NCI-H128 (cell line): ENCODE measurements around the gene LPP.

Experiments
- DNase-seq: peaks from one replicate; lab custom pipeline; 2025; ENCODE audit not compliant: unreplicated experiment; lab: John Stamatoyannopoulos, UW

The LPP gene

DNA sequence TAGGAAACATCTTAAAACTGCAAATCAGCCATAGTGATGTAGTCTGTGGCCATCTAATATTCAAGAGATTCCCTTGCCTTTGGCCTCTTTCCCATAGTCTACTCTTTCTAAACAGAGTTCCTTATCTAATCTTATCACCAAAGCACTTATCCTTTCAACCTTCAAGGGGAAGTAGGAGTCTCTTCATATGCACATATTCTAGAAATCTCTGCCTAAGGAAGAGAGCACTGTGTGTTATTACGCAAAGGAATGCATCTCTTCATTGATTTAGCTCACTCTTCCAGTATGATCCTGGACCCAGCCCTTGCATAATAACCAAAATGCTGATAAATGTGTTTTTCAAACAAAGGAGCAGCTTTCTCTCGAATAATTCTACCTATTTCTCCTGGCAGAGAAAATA lies 764.1 kb downstream of the LPP start:
- no peak for DNase-seq

DNA sequence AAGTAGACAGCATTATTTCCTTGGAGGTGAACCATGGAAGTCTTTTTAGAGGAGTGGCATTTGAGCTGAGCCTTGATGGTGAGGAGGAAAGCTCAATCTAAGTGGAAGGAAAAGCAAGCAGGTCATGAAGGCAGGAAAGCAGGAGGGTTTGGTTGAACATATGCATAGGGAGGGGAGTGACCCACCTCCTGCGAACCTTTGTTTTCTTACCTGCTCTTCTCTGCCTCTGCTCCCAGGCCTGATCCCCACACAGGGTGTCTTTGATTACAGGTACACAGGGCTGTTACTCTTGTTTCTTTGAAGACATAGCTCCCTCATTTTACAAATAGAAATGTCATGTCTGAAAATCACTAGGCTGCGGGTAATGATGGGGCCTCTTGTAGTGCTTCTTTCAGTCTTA lies 769.7 kb downstream of the LPP start:
- DNase-seq, result no peak

DNA sequence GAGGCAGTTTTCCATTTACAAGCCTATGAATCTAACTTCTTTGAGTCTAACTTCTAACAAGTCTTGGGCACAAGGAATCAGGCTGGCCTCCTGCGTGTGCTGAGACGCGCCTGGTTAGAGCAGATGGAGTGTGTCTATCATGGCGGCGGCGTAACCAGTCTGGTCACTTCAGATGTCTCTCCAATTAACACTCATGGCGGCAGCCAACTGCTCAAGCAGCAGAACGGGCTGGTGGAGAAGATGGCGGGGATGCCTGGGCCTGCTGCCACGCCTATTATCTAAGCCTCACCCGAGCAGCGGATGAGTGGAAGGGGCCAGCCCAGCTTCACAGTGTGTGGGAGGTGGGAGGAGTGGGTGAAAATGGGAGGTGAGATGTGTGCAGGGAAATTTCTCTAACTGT lies 771.4 kb downstream of the LPP start:
- DNase-seq, result no peak

DNA sequence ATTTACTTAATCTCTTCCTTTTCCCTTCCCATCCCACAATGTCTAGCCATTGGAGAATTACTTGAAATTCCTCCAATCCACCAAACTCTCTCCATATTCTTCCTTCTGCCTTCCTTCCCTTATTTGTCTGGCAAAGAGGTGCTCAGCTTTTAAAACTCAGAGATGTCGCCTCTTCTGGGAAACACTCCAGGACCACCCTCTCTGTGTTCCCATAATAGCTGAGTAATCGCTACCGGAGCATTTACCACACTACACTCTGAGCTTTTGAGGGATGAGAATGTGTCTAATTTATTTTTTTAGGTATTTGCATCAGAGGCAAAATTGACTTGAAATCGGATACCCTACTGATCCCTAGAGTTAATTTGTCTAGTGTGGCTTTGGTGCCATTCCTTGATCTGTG lies 772.2 kb downstream of the LPP start:
- no peak for DNase-seq

DNA sequence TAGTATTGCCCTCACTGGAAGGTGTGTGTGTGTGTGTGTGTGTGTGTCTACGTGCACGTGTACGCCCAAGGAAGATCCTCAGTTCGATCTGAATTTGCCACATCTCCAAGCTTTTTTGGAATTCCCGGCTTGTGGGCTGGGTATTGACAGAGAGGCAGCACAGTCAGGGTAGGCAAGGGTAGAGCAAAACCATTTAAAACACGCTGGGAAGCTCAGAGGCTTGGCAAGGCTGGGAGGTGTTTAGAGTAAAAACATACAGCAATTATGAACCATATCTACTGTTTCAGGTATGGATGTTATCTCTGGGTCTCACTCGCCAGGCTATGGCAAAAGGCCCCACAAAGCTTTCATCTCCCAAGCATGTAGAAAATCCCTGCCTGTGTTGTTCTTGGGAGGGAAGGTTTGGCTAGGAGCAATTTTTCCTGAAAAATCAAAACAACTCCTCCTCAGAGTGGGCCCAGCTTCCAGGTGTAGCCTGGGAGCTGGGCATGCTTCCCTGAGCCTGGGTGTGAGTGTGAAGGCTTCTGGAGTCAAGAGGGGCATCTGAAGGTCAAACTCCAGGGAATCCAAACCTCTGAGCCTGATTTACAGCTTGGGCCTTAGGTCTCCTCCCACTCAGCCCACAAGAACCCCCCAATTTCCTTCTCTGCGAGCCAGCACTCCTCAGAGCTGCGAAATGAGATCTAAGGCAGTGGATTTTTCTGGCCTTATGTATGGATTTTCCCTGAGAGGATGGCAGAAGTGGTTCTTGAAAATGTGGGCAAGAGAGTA lies 773.0 kb downstream of the LPP start:
- no peak for DNase-seq

DNA sequence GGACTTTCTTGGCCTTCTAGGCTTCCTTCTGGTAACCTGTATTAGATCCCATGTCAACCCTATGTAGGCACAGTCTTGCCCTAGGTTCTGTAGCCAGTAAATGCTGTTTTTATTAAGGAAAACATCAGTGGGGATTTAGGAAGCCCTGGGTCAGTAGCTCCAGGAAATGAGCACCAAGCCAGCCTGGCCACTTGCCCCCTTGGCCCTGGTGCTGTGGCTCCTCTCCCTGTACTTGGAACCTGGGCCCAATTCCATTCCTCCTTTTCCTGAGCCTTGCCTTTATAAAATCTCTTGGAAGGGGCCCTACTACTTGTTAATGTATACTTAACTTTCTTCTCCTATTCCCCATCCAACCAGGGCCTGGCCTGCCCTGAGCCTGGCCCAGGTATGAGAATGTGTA lies 774.0 kb downstream of the LPP start:
- DNase-seq, result no peak

DNA sequence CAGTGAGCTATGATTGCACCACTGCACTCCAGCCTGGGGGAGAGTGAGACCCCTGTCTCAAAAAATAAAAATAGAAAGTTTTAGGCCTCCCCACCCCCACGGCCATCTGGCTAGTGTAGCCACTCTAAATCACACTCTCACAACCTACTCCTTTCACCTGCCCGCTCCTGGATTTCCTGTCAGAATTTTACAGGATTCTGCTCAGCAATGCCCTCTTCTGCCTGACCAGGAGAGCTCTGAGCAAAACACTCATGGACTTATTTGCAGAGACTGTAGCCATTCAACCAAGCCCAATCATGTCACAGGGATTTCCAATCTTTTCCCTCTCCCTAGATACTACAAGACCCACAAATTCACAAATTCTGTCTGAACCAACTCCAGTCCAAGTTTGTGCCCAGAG lies 775.2 kb downstream of the LPP start:
- DNase-seq, result no peak

DNA sequence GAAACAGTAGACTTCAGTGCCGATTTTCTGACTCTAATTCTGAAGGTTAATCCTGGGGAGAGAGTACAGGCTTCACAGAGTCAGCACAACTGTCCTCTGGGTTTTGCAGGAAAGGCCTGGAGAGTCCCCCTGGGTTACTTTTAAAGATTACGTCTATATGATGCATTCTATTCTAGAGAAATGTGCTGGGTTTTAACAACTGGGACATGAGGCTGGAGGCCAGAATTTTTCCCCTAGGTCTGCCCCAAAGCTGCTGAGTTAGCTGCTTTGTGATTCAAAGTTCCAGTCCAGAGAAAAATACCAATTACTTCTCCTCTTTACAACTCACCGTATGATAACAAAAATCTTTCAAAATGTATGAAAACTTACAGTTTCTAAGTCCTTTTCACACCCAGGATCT lies 777.1 kb downstream of the LPP start:
- no peak for DNase-seq

DNA sequence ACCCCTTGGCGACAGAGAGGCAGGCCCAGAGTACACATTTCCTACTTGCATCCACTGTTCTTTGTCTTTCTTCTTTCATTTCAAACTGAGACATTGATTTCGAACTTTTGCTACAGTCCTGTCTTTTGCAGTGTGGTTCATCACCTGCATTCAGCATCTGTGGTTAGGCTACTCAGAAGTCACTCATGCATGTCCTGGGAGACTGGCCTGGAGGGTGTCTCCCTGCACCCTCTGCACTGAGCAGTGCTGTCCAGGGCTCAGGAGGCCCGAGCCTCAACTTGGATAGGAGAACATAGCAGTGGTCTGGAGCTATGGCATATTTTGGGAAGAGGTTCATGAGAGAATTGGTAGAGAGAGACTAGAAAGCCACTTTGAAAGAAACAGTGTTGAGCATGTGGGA lies 777.6 kb downstream of the LPP start:
- DNase-seq, result no peak

DNA sequence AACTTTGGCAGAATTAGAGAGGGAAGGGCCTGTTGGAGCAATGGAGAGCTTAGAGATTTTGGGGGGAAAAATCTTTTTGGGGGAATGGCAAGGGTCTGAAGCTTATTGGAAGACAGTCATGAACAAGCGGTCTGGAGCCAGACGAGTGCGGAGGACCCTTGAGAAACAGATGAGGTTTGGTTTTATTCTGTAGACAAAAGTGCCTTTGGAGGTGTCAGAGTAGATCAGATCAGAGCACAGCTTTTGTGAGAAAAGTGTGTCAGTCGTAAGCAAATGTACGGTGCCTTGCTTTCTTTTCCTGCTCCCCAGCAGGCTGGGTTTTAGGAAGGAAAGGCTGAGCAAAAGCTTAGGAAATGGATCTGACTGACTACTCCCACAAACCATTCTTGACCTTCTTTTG lies 781.0 kb downstream of the LPP start:
- DNase-seq, result no peak

DNA sequence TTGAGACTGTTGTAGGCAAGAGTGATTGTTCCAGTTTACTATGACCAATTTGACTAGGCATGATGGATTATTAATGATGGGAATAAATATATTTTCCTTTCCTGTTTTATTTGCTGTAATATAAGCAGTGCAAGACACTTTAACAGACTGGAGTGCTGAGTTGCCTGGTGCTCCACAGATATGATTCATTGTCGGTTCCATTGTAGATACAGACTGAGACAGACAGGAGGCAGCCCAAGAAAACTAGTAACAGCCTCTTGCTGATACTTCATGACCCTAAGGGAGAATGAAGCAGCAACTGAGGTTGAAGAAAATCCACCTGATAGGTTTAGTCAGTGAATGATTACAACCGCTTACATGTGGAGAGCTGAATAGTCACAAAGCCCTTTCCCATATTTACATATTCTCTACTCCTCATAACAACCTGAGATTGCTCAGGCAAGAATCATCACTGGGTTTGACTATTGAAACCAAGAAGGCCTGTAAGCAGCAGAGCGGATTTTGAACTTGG lies 782.7 kb downstream of the LPP start:
- DNase-seq, result no peak

DNA sequence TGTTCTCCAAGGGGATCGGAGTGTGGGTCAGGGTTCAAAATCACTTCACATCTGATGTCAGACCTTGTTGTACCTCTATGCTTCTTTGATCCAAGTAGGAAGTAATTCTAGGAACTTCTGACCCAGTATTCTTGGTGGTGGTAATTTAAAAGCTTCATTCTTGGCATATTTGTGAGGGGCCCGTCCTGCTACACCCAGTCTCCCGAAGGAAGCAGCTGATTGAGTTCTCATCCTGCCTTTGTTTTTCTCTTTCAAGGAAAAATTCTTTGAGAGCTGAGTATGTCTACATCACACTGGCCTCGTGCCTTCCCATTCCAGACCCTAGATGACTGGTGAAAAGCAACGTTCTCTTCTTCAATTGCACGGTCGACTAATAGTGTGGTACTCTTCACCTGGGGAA lies 783.4 kb downstream of the LPP start:
- no peak for DNase-seq

DNA sequence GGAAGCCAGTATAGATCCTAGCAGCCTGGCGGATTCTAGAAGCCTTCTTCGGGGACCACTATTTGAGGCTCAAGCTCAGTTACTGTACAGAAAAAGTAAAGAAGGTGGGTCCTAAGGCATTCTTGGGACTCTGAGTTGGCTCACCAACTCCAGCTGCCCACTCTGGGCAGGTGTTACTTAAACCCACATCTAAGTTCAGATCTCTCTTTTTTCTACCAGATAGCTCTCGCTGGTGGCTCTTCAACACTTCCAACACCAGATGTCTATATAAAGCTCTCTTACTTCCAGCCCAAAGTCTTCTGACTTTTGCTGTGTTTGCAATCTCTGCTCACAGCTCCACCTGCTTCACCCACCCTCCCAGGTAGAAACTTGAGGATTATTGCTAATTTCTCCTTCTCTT lies 785.0 kb downstream of the LPP start:
- DNase-seq, result no peak

DNA sequence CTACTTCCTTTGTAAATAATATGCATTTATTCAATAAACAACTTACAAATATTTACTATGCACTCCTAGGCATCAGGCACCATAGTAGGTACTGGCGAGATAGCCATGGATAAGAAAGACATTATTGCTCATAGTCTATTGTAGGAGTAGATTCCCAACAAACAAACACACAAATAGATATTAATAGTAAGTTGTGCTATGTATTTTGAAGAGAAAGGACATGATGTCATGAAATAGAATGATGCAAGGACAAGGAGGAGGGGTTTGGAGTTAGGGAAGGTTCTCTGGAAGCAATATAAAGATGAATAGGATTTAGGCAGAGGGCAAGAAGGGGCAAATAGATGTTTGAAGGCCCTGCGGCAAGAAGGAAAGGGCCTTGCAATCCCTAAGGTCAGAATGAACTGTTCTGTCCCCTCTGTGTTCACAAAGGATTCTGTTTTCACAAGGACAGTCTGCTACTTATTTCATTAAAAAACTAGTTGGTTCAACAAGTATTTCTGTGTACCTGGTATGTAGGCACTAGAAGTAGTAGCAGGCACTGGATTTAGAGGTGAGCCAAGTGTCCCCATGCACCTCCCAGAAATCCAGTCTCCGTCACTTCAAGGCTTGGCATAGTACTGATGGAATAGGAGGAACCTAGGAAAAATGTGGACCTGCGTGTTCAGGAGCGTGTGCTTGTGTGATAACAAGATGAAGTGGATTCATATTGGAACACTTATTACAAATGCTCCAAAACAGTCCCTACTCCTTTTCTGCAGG lies 786.0 kb downstream of the LPP start:
- DNase-seq, result no peak
